H1 (cell line): ENCODE data around the gene TMEM203. TPM values are rescaled to one million over a fixed set of nuclear protein-coding genes. Genes with fewer than 3 reads are reported as not detected.

Experiments
- CHD1 ChIP-seq: IDR thresholded peaks from 2 replicates; pipeline ENCODE4 v1.6.1; 2012; ENCODE audit warnings: low read depth, low read length, improper control_type of control experiment
- FOSL1 ChIP-seq: IDR thresholded peaks from 2 replicates; pipeline ENCODE4 v1.6.1; 2011; ENCODE audit warnings: mild to moderate bottlenecking, low read depth, low read length, moderate library complexity; ENCODE audit not compliant: insufficient read depth
- HDAC2 ChIP-seq, 2 experiments: fragments of 300-600 bp in 1 of 2; sonication (generic) in 1 of 2; IDR thresholded peaks; 2 replicates each; pipeline ENCODE4 v1.6.1; 2011 to 2012; ENCODE audit warnings: low read depth in 2 of 2, low read length in 2 of 2, mild to moderate bottlenecking in 2 of 2, moderate library complexity in 2 of 2, borderline replicate concordance in 1 of 2, inconsistent platforms in 1 of 2
- polyA plus RNA-seq, 7 experiments: library from polyadenylated mRNA; depleted of rRNA in 3 of 7; stranded (reverse) in 5 of 7; unstranded in 2 of 7; fragments of >200 nt in 5 of 7; fragments of 200-250 nt in 2 of 7; gene quantifications; 1 replicate in 5 of 7; 2 replicates in 1 of 7; 4 replicates in 1 of 7; pipeline versions ENCODE4 v1.2.1 to v1.2.3, GENCODE V29; 2011 to 2013; ENCODE audit warnings: missing spikeins in 2 of 7, mixed read lengths in 2 of 7
- total RNA-seq: library from RNA; stranded (reverse); fragmentation: NEBNext Ultra II Directional; extraction: Animal tissue kit (Norgen Biotek cat#: 25700); gene quantifications from 2 replicates; pipeline ENCODE4 v1.2.1, GENCODE V29; 2021

The TMEM203 gene
- total and polyA plus RNA-seq, 2 of the 8 experiments (the other 6 are each of a cell fraction or from before 2014, with no cell fraction given), result 44.1 to 57.1 TPM

DNA sequence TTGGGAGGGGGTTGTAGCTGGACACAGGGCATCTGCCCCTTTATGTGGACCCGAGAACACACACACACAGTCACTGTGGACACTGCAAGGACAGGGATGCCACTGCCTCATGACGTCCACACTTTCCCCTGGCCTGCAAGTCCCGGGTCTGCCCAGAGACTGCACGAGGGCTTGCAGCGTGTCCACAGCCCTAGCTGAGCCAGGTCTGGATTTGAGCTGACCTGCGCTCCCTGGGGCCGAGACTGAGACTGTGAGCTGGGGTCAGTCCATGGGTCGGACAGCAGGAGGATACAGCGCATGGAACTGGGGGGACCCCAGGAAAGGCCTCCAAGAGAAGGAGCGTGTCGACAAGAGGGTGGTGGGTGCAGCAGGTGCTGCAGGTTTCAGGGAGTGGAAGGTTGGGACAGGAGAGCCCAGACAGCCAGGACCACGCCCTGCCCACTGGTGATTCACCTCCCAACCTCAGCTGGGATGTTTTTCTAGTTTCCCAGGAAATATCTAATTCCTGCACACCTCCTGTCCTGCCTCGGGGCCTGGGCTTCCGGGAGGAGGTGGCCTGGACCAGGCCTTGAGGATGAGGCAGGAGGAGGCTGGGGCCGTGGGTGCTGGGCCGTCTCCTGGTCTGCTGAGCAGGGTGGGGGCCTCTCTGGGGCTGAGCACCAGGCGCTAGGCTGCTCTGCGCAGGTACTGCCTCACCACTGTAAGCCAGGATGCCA lies 21.0 kb upstream of the TMEM203 start (continued):
- TF ChIP-seq HDAC2 (IDR thresholded peaks at IDR 0.05; ENCODE audit: borderline replicate concordance in 1 of 2, low read depth in 2 of 2, low read length in 2 of 2) (no peak), FOSL1 (no peak), CHD1 (no peak)
